SK-N-MC (cell line): Measurements from ENCODE around the gene UBD.

ENCODE experiments used
- EZH2 ChIP-seq: fragments of 200-600 bp; sonication (generic); IDR thresholded peaks from one replicate; pipeline ENCODE4 v1.6.1; 2017; ENCODE audit warnings: antibody characterized with exemption
- POLR2AphosphoS5 ChIP-seq: IDR thresholded peaks from 2 replicates; pipeline ENCODE4 v1.6.1; 2012; ENCODE audit warnings: mild to moderate bottlenecking, low read depth, low read length, borderline replicate concordance

GRCh38 chr6:29527126-29527525 lies 32.4 kb downstream of the UBD start:
- no peak for TF ChIP-seq POLR2AphosphoS5
- TF ChIP-seq EZH2: no peak
